IMR-90 (cell line): Measurements from ENCODE around the gene CYP26A1. TPM values are rescaled to one million over a fixed set of nuclear protein-coding genes. Genes with fewer than 3 reads are reported as not detected.

ENCODE experiments used
- ATAC-seq: fragments of 200-7000 bp; cut with Tn5 transposase; 2 replicates; pipeline ENCODE4 v1.9.1; 2020; ENCODE audit warnings: low read depth, mild to moderate bottlenecking, moderate library complexity
- BruUV-seq: library from RNA; stranded (reverse); fragments of 400-500 nt; replicated peaks from 2 replicates; lab custom pipeline; 2021; lab: Mats Ljungman, UMichigan
- CTCF ChIA-PET: fragments of 300-600 bp; formaldehyde crosslinking; extraction: SDS; loops from one replicate; lab custom pipeline; 2021; ENCODE audit warnings: antibody characterized with exemption; lab: Yijun Ruan, JAX
- POLR2A ChIA-PET: fragments of 300-600 bp; sonication (Branson Sonifier 250); formaldehyde crosslinking; loops from one replicate; lab custom pipeline; 2022; ENCODE audit warnings: antibody characterized with exemption; ENCODE audit not compliant: unreplicated experiment; lab: Charles Lee
- DNase-seq: peaks from one replicate; pipeline ENCODE4 v3.0.0; 2013
- H2AFZ ChIP-seq: replicated peaks from 2 replicates; pipeline ENCODE3; 2013; ENCODE audit warnings: low read length, mild to moderate bottlenecking; ENCODE audit not compliant: poor library complexity
- H2AK5ac ChIP-seq: 2 replicates; pipeline ENCODE4 v1.6.1; 2013; ENCODE audit warnings: low read depth, low read length, inconsistent platforms
- H2AK9ac ChIP-seq: replicated peaks from 2 replicates; pipeline ENCODE3; 2013; ENCODE audit warnings: mild to moderate bottlenecking, low read depth, low read length, moderate library complexity; ENCODE audit not compliant: poor library complexity
- H2BK120ac ChIP-seq: 2 replicates; pipeline ENCODE4 v1.6.1; 2013; ENCODE audit warnings: low read depth, low read length, inconsistent platforms
- H2BK15ac ChIP-seq: 3 replicates; pipeline ENCODE4 v1.6.1; 2013; ENCODE audit warnings: low read depth, low read length, inconsistent platforms
- H2BK20ac ChIP-seq: 2 replicates; pipeline ENCODE4 v1.6.1; 2013; ENCODE audit warnings: low read depth, mild to moderate bottlenecking, inconsistent platforms, low read length, moderate library complexity
- H2BK5ac ChIP-seq: 2 replicates; pipeline ENCODE4 v1.6.1; 2013; ENCODE audit warnings: mild to moderate bottlenecking, low read depth, low read length, inconsistent platforms; ENCODE audit not compliant: poor library complexity, severe bottlenecking
- H3K14ac ChIP-seq: replicated peaks from 2 replicates; pipeline ENCODE4 v1.6.1; 2013; ENCODE audit warnings: low read depth, low read length, inconsistent platforms
- H3K18ac ChIP-seq: 2 replicates; pipeline ENCODE4 v1.6.1; 2013; ENCODE audit warnings: low read depth, low read length, control low read depth
- H3K23ac ChIP-seq: 2 replicates; pipeline ENCODE4 v1.6.1; 2013; ENCODE audit warnings: low read depth, low read length, inconsistent platforms
- H3K27ac ChIP-seq: 2 replicates; pipeline ENCODE4 v1.5.1; 2013; ENCODE audit warnings: mild to moderate bottlenecking, control low read depth, low read length; ENCODE audit not compliant: insufficient read depth
- H3K27me3 ChIP-seq: 2 replicates; pipeline ENCODE4 v1.6.1; 2013; ENCODE audit warnings: low read length; ENCODE audit not compliant: control insufficient read depth, insufficient read depth
- H3K36me3 ChIP-seq: 2 replicates; pipeline ENCODE4 v1.6.1; 2013; ENCODE audit warnings: low read length, mixed read lengths; ENCODE audit not compliant: control insufficient read depth, insufficient read depth
- H3K4ac ChIP-seq: 2 replicates; pipeline ENCODE4 v1.6.1; 2013; ENCODE audit warnings: low read depth, low read length, inconsistent platforms
- H3K4me1 ChIP-seq: 2 replicates; pipeline ENCODE4 v1.6.1; 2013; ENCODE audit warnings: low read length, mixed read lengths; ENCODE audit not compliant: control insufficient read depth, insufficient read depth
- H3K4me2 ChIP-seq: 2 replicates; pipeline ENCODE4 v1.6.1; 2013; ENCODE audit warnings: low read depth, mild to moderate bottlenecking, control low read depth, low read length, moderate library complexity
- H3K4me3 ChIP-seq: 2 replicates; pipeline ENCODE4 v1.5.1; 2013; ENCODE audit warnings: low read depth, mild to moderate bottlenecking, control low read depth, low read length, moderate library complexity; ENCODE audit not compliant: insufficient read depth
- H3K56ac ChIP-seq: 2 replicates; pipeline ENCODE4 v1.6.1; 2013; ENCODE audit warnings: low read length, inconsistent platforms; ENCODE audit not compliant: insufficient read depth; ENCODE audit errors: extremely low read depth
- H3K79me1 ChIP-seq, 2 experiments: 2 replicates each; pipeline ENCODE4 v1.6.1; 2013; ENCODE audit warnings: low read length in 2 of 2, inconsistent platforms in 1 of 2, low read depth in 1 of 2
- H3K9ac ChIP-seq: 2 replicates; pipeline ENCODE4 v1.6.1; 2013; ENCODE audit warnings: low read depth, low read length, control low read depth
- H3K9me1 ChIP-seq: 2 replicates; pipeline ENCODE4 v1.6.1; 2013; ENCODE audit warnings: low read length, inconsistent platforms; ENCODE audit not compliant: insufficient read depth
- H3K9me3 ChIP-seq: 2 replicates; pipeline ENCODE4 v1.6.1; 2013; ENCODE audit warnings: low read length; ENCODE audit not compliant: control insufficient read depth, insufficient read depth
- H4K20me1 ChIP-seq: 2 replicates; pipeline ENCODE4 v1.6.1; 2013; ENCODE audit warnings: low read length, inconsistent platforms; ENCODE audit not compliant: insufficient read depth
- H4K5ac ChIP-seq: 2 replicates; pipeline ENCODE4 v1.6.1; 2013; ENCODE audit warnings: mild to moderate bottlenecking, low read depth, low read length, control low read depth
- H4K8ac ChIP-seq, 2 experiments: 2 replicates each; pipeline ENCODE4 v1.6.1; 2013; ENCODE audit warnings: low read depth in 2 of 2, low read length in 2 of 2, control low read depth in 1 of 2, inconsistent platforms in 1 of 2
- H4K91ac ChIP-seq: 2 replicates; pipeline ENCODE4 v1.6.1; 2013; ENCODE audit warnings: low read depth, low read length, inconsistent platforms; ENCODE audit not compliant: insufficient read depth
- MAZ ChIP-seq: IDR thresholded peaks from 2 replicates; pipeline ENCODE4 v1.6.1; 2012; ENCODE audit warnings: low read depth, mild to moderate bottlenecking, low read length, improper control_type of control experiment, moderate library complexity, borderline replicate concordance
- MXI1 ChIP-seq: IDR thresholded peaks from 2 replicates; pipeline ENCODE4 v1.6.1; 2012; ENCODE audit warnings: low read depth, mild to moderate bottlenecking, low read length, moderate library complexity, borderline replicate concordance
- POLR2A ChIP-seq: IDR thresholded peaks from 2 replicates; pipeline ENCODE4 v1.6.1; 2012; ENCODE audit warnings: mild to moderate bottlenecking, low read depth, low read length
- RAD21 ChIP-seq: IDR thresholded peaks from 2 replicates; pipeline ENCODE4 v1.6.1; 2012; ENCODE audit warnings: low read length, improper control_type of control experiment
- RCOR1 ChIP-seq: IDR thresholded peaks from 2 replicates; pipeline ENCODE4 v1.6.1; 2012; ENCODE audit warnings: mild to moderate bottlenecking, low read length, improper control_type of control experiment; ENCODE audit not compliant: insufficient replicate concordance
- RFX5 ChIP-seq: IDR thresholded peaks from 2 replicates; pipeline ENCODE4 v1.8.0; 2012; ENCODE audit warnings: low read depth, mild to moderate bottlenecking, low read length, moderate library complexity
- SMC3 ChIP-seq: fragments of 150-350 bp; IDR thresholded peaks from 2 replicates; pipeline ENCODE4 v1.6.1; 2016; ENCODE audit warnings: low read depth, mild to moderate bottlenecking, antibody characterized with exemption, low read length, moderate library complexity
- WGBS, 2 experiments: methylation state at CpG; one replicate each; pipeline versions ENCODE4 v1.1.5 to v1.1.7; 2013; ENCODE audit warnings: missing lambda C conversion rate in 2 of 2; ENCODE audit not compliant: insufficient read length in 1 of 2; ENCODE audit errors: extremely low coverage in 2 of 2; 5-methylcytosine and 5-hydroxymethylcytosine counted together
- dilution Hi-C: fragments of 300-500 bp; cut with HindIII; formaldehyde crosslinking; loops from one replicate; pipeline ENCODE4 v1.14.3; 2018; ENCODE audit warnings: low sequenced_read_pairs; ENCODE audit not compliant: unreplicated experiment
- in situ Hi-C: fragments of 300-500 bp; cut with MboI; formaldehyde crosslinking; loops from 3 replicates; pipeline ENCODE4 v1.14.3; 2019; ENCODE audit warnings: low sequenced_read_pairs, inconsistent platforms, mixed read lengths
- intact Hi-C: fragments of 100-400 bp; cut with micrococcal nuclease; formaldehyde crosslinking; loops from 2 replicates; pipeline ENCODE4 v1.10.0; 2022
- polyA plus RNA-seq, 3 experiments: library from polyadenylated mRNA; depleted of rRNA; stranded (reverse); fragments of >200 nt; gene quantifications; 2 replicates each; pipeline ENCODE4 v1.2.3, GENCODE V29; 2012; ENCODE audit warnings: low replicate concordance in 1 of 3
- total RNA-seq: library from RNA; depleted of rRNA; stranded (reverse); fragments of >200 nt; gene quantifications from 2 replicates; pipeline ENCODE4 v1.2.3, GENCODE V29; 2012

CYP26A1 gene
- total and polyA plus RNA-seq, 2 of the 4 experiments (the other 2 are of a cell fraction) = 0.15 TPM; not detected in 1

GRCh38 chr10:93069245-93069561, 4.5 kb upstream of the CYP26A1 start:
- TF ChIP-seq MXI1 = no peak
- TF ChIP-seq SMC3 = no peak
- TF ChIP-seq RAD21 = no peak
- no peak for TF ChIP-seq MAZ
- TF ChIP-seq POLR2A = no peak
- TF ChIP-seq RCOR1 = no peak
- TF ChIP-seq RFX5 = no peak
- Histone ChIP-seq H3K9me1 (no peaks in the 10 kb centered on the region), H3K14ac (no peak overlapping the region), H2AK5ac (no peak overlapping the region), H3K4ac (no peak overlapping the region), H2AFZ (no peak overlapping the region), H2BK20ac (no peak overlapping the region), H2BK5ac (no peak overlapping the region), H3K4me1 (peaks cover 10% of the 10 kb centered on the region; the same call in 1 of the 2 replicates), H3K9ac (no peak overlapping the region), H3K9me3 (no peaks in the 10 kb centered on the region), H3K56ac (no peak overlapping the region), H3K36me3 (no peaks in the 10 kb centered on the region), H2BK15ac (no peak overlapping the region), H3K4me3 (no peak overlapping the region), H4K5ac (no peak overlapping the region), H3K18ac (no peak overlapping the region), H3K23ac (no peak overlapping the region), H3K27me3 (peaks cover 98% of the 10 kb centered on the region), H3K4me2 (no peak overlapping the region), H2AK9ac (no peak overlapping the region), H4K91ac (no peak overlapping the region), H3K27ac (no peak overlapping the region), H2BK120ac (no peak overlapping the region), H4K20me1 (peaks cover 22% of the 10 kb centered on the region; the same call in 1 of the 2 replicates), H4K8ac (no peak overlapping the region), H3K79me1 (no peaks in the 10 kb centered on the region)
- ChIA-PET CTCF (no interaction called here), POLR2A (no interaction called here)
- dilution Hi-C loops = no loop called here
- no TSS peak for BruUV-seq
- ATAC-seq = no peak
- no peak for DNase-seq
- intact Hi-C loops = no loop called here
- in situ Hi-C loops = no loop called here
- WGBS, 2 experiments = no CpG with 5 or more reads among the region's 10 CpGs
